Measurements from ENCODE around the gene TSHR.

Gene TSHR

GRCh38 chr14:81176241-81176640, 220.8 kb downstream of the TSHR start:
- TF ChIP-seq, protein P1, sequence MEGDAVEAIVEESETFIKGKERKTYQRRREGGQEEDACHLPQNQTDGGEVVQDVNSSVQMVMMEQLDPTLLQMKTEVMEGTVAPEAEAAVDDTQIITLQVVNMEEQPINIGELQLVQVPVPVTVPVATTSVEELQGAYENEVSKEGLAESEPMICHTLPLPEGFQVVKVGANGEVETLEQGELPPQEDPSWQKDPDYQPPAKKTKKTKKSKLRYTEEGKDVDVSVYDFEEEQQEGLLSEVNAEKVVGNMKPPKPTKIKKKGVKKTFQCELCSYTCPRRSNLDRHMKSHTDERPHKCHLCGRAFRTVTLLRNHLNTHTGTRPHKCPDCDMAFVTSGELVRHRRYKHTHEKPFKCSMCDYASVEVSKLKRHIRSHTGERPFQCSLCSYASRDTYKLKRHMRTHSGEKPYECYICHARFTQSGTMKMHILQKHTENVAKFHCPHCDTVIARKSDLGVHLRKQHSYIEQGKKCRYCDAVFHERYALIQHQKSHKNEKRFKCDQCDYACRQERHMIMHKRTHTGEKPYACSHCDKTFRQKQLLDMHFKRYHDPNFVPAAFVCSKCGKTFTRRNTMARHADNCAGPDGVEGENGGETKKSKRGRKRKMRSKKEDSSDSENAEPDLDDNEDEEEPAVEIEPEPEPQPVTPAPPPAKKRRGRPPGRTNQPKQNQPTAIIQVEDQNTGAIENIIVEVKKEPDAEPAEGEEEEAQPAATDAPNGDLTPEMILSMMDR (IDR thresholded peaks at IDR 0.05; ENCODE audit: borderline replicate concordance, control extremely low read depth, extremely low read depth, insufficient read depth, missing control alignments) = no peak
- no peak for DNase-seq (ENCODE audit: low spot score)
- in situ Hi-C loops (cut with MboI; ENCODE audit: low sequenced_read_pairs, unreplicated experiment) = no loop called here

DNA sequence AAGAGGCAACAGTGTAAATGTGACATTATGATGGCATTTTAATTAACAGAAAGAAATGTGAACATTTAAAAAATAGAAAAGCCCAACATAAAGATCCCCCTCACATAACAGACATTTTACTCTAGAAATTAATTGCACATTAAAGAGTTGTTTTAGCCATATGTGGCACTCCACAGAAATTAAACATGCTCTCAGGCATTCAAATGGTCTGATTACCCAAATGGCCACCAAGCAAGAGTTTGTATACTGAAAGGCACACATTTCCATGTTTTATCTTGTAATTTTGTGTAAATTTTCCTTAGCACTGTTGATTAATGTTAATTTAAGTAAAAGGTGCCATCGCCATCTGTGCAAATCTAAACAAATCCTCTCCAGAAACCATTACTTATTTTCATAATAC, 221.8 kb downstream of the TSHR start:
- no peak for DNase-seq (ENCODE audit: low spot score)
- in situ Hi-C loops (cut with MboI; ENCODE audit: low sequenced_read_pairs, unreplicated experiment) = no loop called here
- TF ChIP-seq, protein P1 (IDR thresholded peaks at IDR 0.05; ENCODE audit: borderline replicate concordance, control extremely low read depth, extremely low read depth, insufficient read depth, missing control alignments) = no peak

DNA sequence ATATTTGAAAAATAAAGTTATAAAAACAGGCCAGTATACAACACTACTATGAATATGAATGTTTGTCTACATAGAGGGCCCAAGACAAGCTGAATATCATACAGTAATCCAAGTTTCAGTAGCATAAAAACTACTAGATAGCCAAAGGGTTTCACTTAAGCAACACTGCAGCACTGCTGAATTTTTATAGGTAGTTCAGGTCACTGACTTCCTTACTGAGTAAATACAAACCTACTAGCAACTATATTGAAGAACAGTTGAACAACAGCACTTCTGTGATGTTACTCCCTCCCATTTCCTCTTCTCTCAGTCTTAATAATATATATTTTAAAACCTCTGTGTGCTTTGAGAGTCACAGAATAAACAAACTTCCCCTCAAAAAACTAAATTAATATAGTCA, 222.6 kb downstream of the TSHR start:
- in situ Hi-C loops (cut with MboI; ENCODE audit: low sequenced_read_pairs, unreplicated experiment) = no loop called here

GRCh38 chr14:81179631-81180030, 224.2 kb downstream of the TSHR start:
- in situ Hi-C loops (cut with MboI; ENCODE audit: low sequenced_read_pairs, unreplicated experiment) = no loop called here
- TF ChIP-seq, protein P1 (IDR thresholded peaks at IDR 0.05; ENCODE audit: borderline replicate concordance, control extremely low read depth, extremely low read depth, insufficient read depth, missing control alignments) = no peak
- no peak for DNase-seq (ENCODE audit: low spot score)

More for the DNA sequence above, 222.6 kb downstream of the TSHR start:
- TF ChIP-seq, protein P1 (IDR thresholded peaks at IDR 0.05; ENCODE audit: borderline replicate concordance, control extremely low read depth, extremely low read depth, insufficient read depth, missing control alignments) = no peak
- no peak for DNase-seq (ENCODE audit: low spot score)

DNA sequence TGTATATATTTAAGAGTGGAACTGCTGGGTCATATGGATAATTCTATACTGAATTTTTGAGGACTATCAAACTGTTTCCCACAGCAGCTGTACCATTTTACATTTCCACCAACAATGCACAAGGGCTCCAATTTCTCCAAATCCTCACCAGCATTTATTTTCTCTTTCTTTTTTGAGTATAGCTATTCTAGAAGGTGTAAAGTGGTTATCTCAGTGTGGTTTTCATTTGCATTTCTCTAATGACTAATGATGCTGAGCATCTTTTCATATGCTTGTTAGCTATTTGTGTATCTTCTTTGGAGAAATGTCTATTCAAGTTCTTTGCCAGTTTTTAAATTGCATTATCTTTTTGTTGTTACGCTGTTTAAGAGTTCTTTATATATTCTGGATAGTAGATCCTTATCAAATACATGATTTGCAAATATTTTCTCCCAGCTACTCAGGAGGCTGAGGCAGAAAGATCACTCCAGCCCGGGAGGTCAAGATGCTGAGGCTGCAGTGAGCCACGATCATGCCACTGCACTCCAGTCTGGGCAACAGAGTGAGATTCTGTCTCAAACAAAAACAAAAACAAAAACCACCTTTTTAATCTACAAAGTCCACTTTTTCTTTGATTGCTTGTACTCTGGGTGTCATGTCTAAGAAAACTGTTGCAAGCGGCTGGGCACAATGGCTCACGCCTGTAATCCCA, 232.6 kb downstream of the TSHR start:
- in situ Hi-C loops (cut with MboI; ENCODE audit: low sequenced_read_pairs, unreplicated experiment) = no loop called here
- TF ChIP-seq, protein P1 (IDR thresholded peaks at IDR 0.05; ENCODE audit: borderline replicate concordance, control extremely low read depth, extremely low read depth, insufficient read depth, missing control alignments) = no peak
- DNase-seq (ENCODE audit: low spot score) = no peak

DNA sequence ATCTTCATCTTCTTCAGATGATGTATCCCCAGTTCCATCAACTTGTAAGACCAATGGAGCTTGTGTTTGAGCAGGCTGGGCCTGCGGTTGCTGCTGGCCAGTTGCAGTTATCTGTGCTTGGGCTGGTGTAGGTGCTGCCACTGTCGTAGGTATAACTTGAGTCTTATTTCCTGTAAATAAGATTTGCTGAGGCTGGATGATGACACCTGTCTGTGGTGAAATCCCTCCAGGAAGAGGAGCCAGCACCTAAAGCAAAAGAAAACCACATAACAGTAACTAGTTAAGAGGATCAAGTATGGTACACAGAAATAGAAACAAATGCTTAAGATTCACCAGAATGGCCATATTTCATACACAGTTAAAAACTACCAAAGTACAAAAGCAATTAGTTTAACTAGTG, 237.2 kb downstream of the TSHR start:
- TF ChIP-seq, protein P1 (IDR thresholded peaks at IDR 0.05; ENCODE audit: borderline replicate concordance, control extremely low read depth, extremely low read depth, insufficient read depth, missing control alignments) = no peak
- DNase-seq (ENCODE audit: low spot score) = no peak
- in situ Hi-C loops (cut with MboI; ENCODE audit: low sequenced_read_pairs, unreplicated experiment) = no loop called here

Measured in GM13976 (cell line).